HG02870 (cell line): ENCODE results near the gene VSIR.
A peak's percentile ranks its signal among the peaks of the same experiment; 100 is the strongest.

Source experiments
- ATAC-seq: cut with Tn5 transposase; IDR thresholded peaks from one replicate; pipeline ENCODE4 v1.9.1; 2021; ENCODE audit warnings: mild to moderate bottlenecking, moderate library complexity; ENCODE audit not compliant: unreplicated experiment

VSIR gene

GRCh38 chr10:71773221-71773971 is at the start of gene VSIR:
Gene VSIR (minus strand): TSS chr10:71773520. CDS start chr10:71773439, 81 bp downstream.
- peak; percentile 49 for ATAC-seq

GRCh38 chr10:71821909-71822763 is 48.8 kb upstream of the VSIR start:
- ATAC-seq: no peak

GRCh38 chr10:71820966-71821365 is 47.6 kb upstream of the VSIR start:
- ATAC-seq: no peak

GRCh38 chr10:71819985-71820384 is 46.7 kb upstream of the VSIR start:
- ATAC-seq: no peak

- ATAC-seq: no peak
Observed at GRCh38 chr10:71819441-71819861, 46.1 kb upstream of the VSIR start.

GRCh38 chr10:71818674-71819260 is 45.4 kb upstream of the VSIR start:
- ATAC-seq: no peak

GRCh38 chr10:71817831-71818655 is 44.7 kb upstream of the VSIR start:
- no peak for ATAC-seq

- no peak for ATAC-seq
Observed at GRCh38 chr10:71816936-71817618, 43.8 kb upstream of the VSIR start.

GRCh38 chr10:71816421-71816851 is 43.1 kb upstream of the VSIR start:
- ATAC-seq: no peak

- no peak for ATAC-seq
Observed at GRCh38 chr10:71815515-71816130, 42.3 kb upstream of the VSIR start.

- ATAC-seq: no peak
Observed at GRCh38 chr10:71814922-71815411, 41.6 kb upstream of the VSIR start.

- no peak for ATAC-seq
Observed at GRCh38 chr10:71812913-71813590, 39.7 kb upstream of the VSIR start.

- peak; percentile 63 for ATAC-seq
Observed at GRCh38 chr10:71812016-71812912, 38.9 kb upstream of the VSIR start.

GRCh38 chr10:71811351-71811750 is 38.0 kb upstream of the VSIR start:
- ATAC-seq: no peak

GRCh38 chr10:71810048-71810750 is 36.9 kb upstream of the VSIR start:
- ATAC-seq: no peak

- ATAC-seq: no peak
Observed at GRCh38 chr10:71809628-71810027, 36.3 kb upstream of the VSIR start.
